ENCODE results near the gene UNKL.

UNKL gene

GRCh38 chr16:1414532-1415260, at the start of gene UNKL:
Gene UNKL, minus strand, starts transcription at chr16:1414704. Its CDS starts 13 bp downstream, at chr16:1414691.
- peak; percentile 66 for DNase-seq

GRCh38 chr16:1461146-1461545, 46.6 kb upstream of the UNKL start:
- no peak for DNase-seq

GRCh38 chr16:1460602-1461138, 46.2 kb upstream of the UNKL start:
- DNase-seq, result no peak

GRCh38 chr16:1459967-1460366, 45.5 kb upstream of the UNKL start:
- no peak for DNase-seq

GRCh38 chr16:1458977-1459341, 44.5 kb upstream of the UNKL start:
- DNase-seq, result no peak

GRCh38 chr16:1458336-1458976, 44.0 kb upstream of the UNKL start:
- peak; percentile 87 for DNase-seq

- DNase-seq, result no peak
Measured at GRCh38 chr16:1457489-1458245, 43.2 kb upstream of the UNKL start.

GRCh38 chr16:1456951-1457350, 42.4 kb upstream of the UNKL start:
- DNase-seq, result no peak

- DNase-seq, result no peak
Measured at GRCh38 chr16:1455190-1456171, 41.0 kb upstream of the UNKL start.

- no peak for DNase-seq
Measured at GRCh38 chr16:1454561-1454960, 40.1 kb upstream of the UNKL start.

GRCh38 chr16:1453316-1453715, 38.8 kb upstream of the UNKL start:
- DNase-seq, result no peak

GRCh38 chr16:1452530-1452929, 38.0 kb upstream of the UNKL start:
- no peak for DNase-seq

GRCh38 chr16:1451702-1452392, 37.3 kb upstream of the UNKL start:
- DNase-seq, result no peak

- no peak for DNase-seq
Measured at GRCh38 chr16:1450841-1451240, 36.3 kb upstream of the UNKL start.

- no peak for DNase-seq
Measured at GRCh38 chr16:1450218-1450617, 35.7 kb upstream of the UNKL start.

GRCh38 chr16:1449201-1449788, 34.8 kb upstream of the UNKL start:
- no peak for DNase-seq

- DNase-seq, result no peak
Measured at GRCh38 chr16:1448536-1449116, 34.1 kb upstream of the UNKL start.

GRCh38 chr16:1447965-1448364, 33.5 kb upstream of the UNKL start:
- DNase-seq, result no peak

- no peak for DNase-seq
Measured at GRCh38 chr16:1446296-1447080, 32.0 kb upstream of the UNKL start.

GRCh38 chr16:1445518-1446203, 31.2 kb upstream of the UNKL start:
- no peak for DNase-seq

Measured in inflammatory macrophage treated with lipopolysaccharide for 4 hours (primary cell).